ENCODE measurements around the gene TYK2.

TYK2 gene

GRCh38 chr19:10315335-10316214 is 64.8 kb downstream of the TYK2 start, which contains the start of gene FDX2:
Gene FDX2 (minus strand): TSS chr19:10316015. CDS start chr19:10315996, 19 bp downstream.
- DNase-seq (ENCODE audit: low read depth in 2 of 2) = peak; percentile 94 to 95

GRCh38 chr19:10309423-10309822 is 70.9 kb downstream of the TYK2 start, which contains the start of gene ZGLP1:
Gene ZGLP1 (minus strand): TSS chr19:10309815.
- no peak for DNase-seq (ENCODE audit: low read depth in 2 of 2)

GRCh38 chr19:10306327-10306726 is 74.0 kb downstream of the TYK2 start:
- DNase-seq (ENCODE audit: low read depth in 2 of 2) = no peak

- DNase-seq (ENCODE audit: low read depth in 2 of 2) = no peak
These were observed 75.1 kb downstream of the TYK2 start for GRCh38 chr19:10305139-10305806.
